Hepatocyte (in vitro differentiated cells): ENCODE data around the gene POLR2L. TPM values are rescaled to one million over a fixed set of nuclear protein-coding genes. Genes with fewer than 3 reads are reported as not detected.

Experiments
- DNase-seq: peaks from one replicate; pipeline ENCODE4 v3.0.0-alpha.2; 2016; ENCODE audit warnings: low spot score
- H2AFZ ChIP-seq: fragments of 200-600 bp; sonication (generic); 2 replicates; pipeline ENCODE4 v1.6.0; 2016; ENCODE audit warnings: antibody characterized with exemption, mild to moderate bottlenecking
- H3K27ac ChIP-seq: fragments of 200-600 bp; sonication (generic); 2 replicates; pipeline ENCODE4 v1.5.1; 2016; ENCODE audit warnings: mild to moderate bottlenecking
- H3K27me3 ChIP-seq: fragments of 200-600 bp; sonication (generic); 2 replicates; pipeline ENCODE4 v1.6.1; 2016
- H3K36me3 ChIP-seq: fragments of 200-600 bp; sonication (generic); replicated peaks from 2 replicates; pipeline ENCODE4 v1.5.1; 2016; ENCODE audit warnings: low read depth; ENCODE audit not compliant: insufficient read depth
- H3K4me1 ChIP-seq: fragments of 200-600 bp; sonication (generic); 2 replicates; pipeline ENCODE4 v1.5.1; 2016; ENCODE audit warnings: mild to moderate bottlenecking, moderate library complexity; ENCODE audit not compliant: insufficient read depth
- H3K4me2 ChIP-seq: fragments of 200-600 bp; sonication (generic); 2 replicates; pipeline ENCODE4 v1.6.0; 2016
- H3K4me3 ChIP-seq: fragments of 200-600 bp; sonication (generic); 2 replicates; pipeline ENCODE4 v1.5.1; 2016; ENCODE audit warnings: mild to moderate bottlenecking
- H3K79me2 ChIP-seq: fragments of 200-600 bp; sonication (generic); 2 replicates; pipeline ENCODE4 v1.6.0; 2017; ENCODE audit warnings: mild to moderate bottlenecking
- H3K9me2 ChIP-seq: fragments of 200-600 bp; sonication (generic); replicated peaks from 2 replicates; pipeline ENCODE4 v1.6.0; 2017; ENCODE audit warnings: mild to moderate bottlenecking; ENCODE audit not compliant: insufficient read depth
- H3K9me3 ChIP-seq: fragments of 200-600 bp; sonication (generic); 2 replicates; pipeline ENCODE4 v1.5.1; 2016; ENCODE audit warnings: low read depth, mild to moderate bottlenecking
- H4K20me1 ChIP-seq: fragments of 200-600 bp; sonication (generic); 2 replicates; pipeline ENCODE4 v1.6.0; 2016; ENCODE audit warnings: mild to moderate bottlenecking; ENCODE audit not compliant: insufficient read depth, poor library complexity, severe bottlenecking
- CTCF ChIP-seq: fragments of 200-600 bp; sonication (generic); IDR thresholded peaks from 2 replicates; pipeline ENCODE4 v1.5.1; 2016; ENCODE audit warnings: antibody characterized with exemption, mild to moderate bottlenecking; ENCODE audit not compliant: poor library complexity
- EZH2 ChIP-seq: fragments of 200-600 bp; sonication (generic); IDR thresholded peaks from 2 replicates; pipeline ENCODE4 v1.6.1; 2016; ENCODE audit warnings: antibody characterized with exemption, mild to moderate bottlenecking, borderline replicate concordance
- EZH2phosphoT487 ChIP-seq: fragments of 200-600 bp; sonication (generic); IDR thresholded peaks from one replicate; pipeline ENCODE4 v1.6.1; 2018; ENCODE audit warnings: antibody characterized with exemption, mild to moderate bottlenecking, low read depth, moderate library complexity; ENCODE audit not compliant: unreplicated experiment, severe bottlenecking
- WGBS: methylation state at CpG from one replicate; pipeline ENCODE4 v1.1.6; 2016; ENCODE audit warnings: low lambda C conversion rate; ENCODE audit errors: missing lambda C conversion rate; 5-methylcytosine and 5-hydroxymethylcytosine counted together
- polyA plus RNA-seq: library from polyadenylated mRNA; unstranded; fragments of >200 nt; fragmentation: Nextera tagmentation; extraction: Ambion mirVana; gene quantifications from 2 replicates; pipeline ENCODE4 v1.2.1, GENCODE V29; 2016
- total RNA-seq: library from RNA; depleted of rRNA; stranded (reverse); fragments of >200 nt; gene quantifications from 2 replicates; pipeline ENCODE4 v1.2.3, GENCODE V29; 2014

POLR2L gene
- total and polyA plus RNA-seq, 2 experiments from 2014 or later = 38.0 to 372 TPM

DNA sequence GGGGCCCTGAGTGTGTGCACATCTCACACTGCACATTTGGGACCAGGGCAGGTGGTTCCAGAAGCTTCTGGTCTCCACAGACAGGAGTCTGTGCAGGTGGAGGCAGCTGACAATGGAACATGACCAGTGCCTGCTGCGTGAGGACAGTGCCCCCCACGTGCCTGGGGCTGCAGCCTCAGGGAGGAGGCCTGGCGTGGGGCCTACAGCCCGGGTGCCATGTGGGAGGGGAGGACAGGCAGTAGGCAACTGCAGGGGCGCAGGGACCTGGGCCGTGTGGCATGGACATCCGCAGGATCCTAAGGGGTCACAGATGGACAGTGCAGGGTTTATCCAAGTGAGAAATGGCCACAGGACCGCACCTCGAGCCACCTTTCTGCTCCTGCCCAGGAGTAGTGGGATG lies 29.1 kb upstream of the POLR2L start:
- no peaks in the 10 kb centered on the region for H3K36me3 ChIP-seq
- no peaks in the 10 kb centered on the region for H3K79me2 ChIP-seq
- H2AFZ ChIP-seq = no peak overlapping the region
- no peak overlapping the region for H3K27ac ChIP-seq
- no peak overlapping the region for H3K4me2 ChIP-seq
- no peaks in the 10 kb centered on the region for H4K20me1 ChIP-seq
- WGBS = 84% methylated on average over 9 of the region's 9 CpGs
- no peak for DNase-seq
- no peaks in the 10 kb centered on the region for H3K9me3 ChIP-seq
- TF ChIP-seq EZH2 (no peak), EZH2phosphoT487 (no peak), CTCF (no peak)
- no peak overlapping the region for H3K4me3 ChIP-seq
- H3K9me2 ChIP-seq = no peaks in the 10 kb centered on the region
- H3K4me1 ChIP-seq = no peaks in the 10 kb centered on the region
- no peaks in the 10 kb centered on the region for H3K27me3 ChIP-seq

GRCh38 chr11:870418-870817 lies 28.1 kb upstream of the POLR2L start:
- no peaks in the 10 kb centered on the region for H3K4me1 ChIP-seq
- 88% methylated on average over 8 of the region's 8 CpGs for WGBS
- no peaks in the 10 kb centered on the region for H4K20me1 ChIP-seq
- no peak overlapping the region for H3K4me3 ChIP-seq
- no peaks in the 10 kb centered on the region for H3K36me3 ChIP-seq
- no peak overlapping the region for H2AFZ ChIP-seq
- no peaks in the 10 kb centered on the region for H3K9me2 ChIP-seq
- no peaks in the 10 kb centered on the region for H3K27me3 ChIP-seq
- no peak overlapping the region for H3K4me2 ChIP-seq
- TF ChIP-seq EZH2 (no peak), EZH2phosphoT487 (no peak), CTCF (no peak)
- H3K27ac ChIP-seq = no peak overlapping the region
- no peaks in the 10 kb centered on the region for H3K79me2 ChIP-seq
- DNase-seq = no peak
- no peaks in the 10 kb centered on the region for H3K9me3 ChIP-seq

GRCh38 chr11:870127-870413 lies 27.7 kb upstream of the POLR2L start:
- DNase-seq = no peak
- Histone ChIP-seq H3K36me3 (no peaks in the 10 kb centered on the region), H3K79me2 (no peaks in the 10 kb centered on the region), H3K27me3 (no peaks in the 10 kb centered on the region), H4K20me1 (no peaks in the 10 kb centered on the region), H3K9me3 (no peaks in the 10 kb centered on the region), H3K4me3 (no peak overlapping the region), H3K4me2 (no peak overlapping the region), H2AFZ (no peak overlapping the region), H3K4me1 (no peaks in the 10 kb centered on the region), H3K9me2 (no peaks in the 10 kb centered on the region), H3K27ac (no peak overlapping the region)
- WGBS = 44% methylated on average over 5 of the region's 8 CpGs
- TF ChIP-seq EZH2 = no peak
- TF ChIP-seq CTCF = peak; percentile 22
- no peak for TF ChIP-seq EZH2phosphoT487
